Measurements from ENCODE around the gene GNAS.
A peak's percentile ranks its signal among the peaks of the same experiment; 100 is the strongest.

The GNAS gene

DNA sequence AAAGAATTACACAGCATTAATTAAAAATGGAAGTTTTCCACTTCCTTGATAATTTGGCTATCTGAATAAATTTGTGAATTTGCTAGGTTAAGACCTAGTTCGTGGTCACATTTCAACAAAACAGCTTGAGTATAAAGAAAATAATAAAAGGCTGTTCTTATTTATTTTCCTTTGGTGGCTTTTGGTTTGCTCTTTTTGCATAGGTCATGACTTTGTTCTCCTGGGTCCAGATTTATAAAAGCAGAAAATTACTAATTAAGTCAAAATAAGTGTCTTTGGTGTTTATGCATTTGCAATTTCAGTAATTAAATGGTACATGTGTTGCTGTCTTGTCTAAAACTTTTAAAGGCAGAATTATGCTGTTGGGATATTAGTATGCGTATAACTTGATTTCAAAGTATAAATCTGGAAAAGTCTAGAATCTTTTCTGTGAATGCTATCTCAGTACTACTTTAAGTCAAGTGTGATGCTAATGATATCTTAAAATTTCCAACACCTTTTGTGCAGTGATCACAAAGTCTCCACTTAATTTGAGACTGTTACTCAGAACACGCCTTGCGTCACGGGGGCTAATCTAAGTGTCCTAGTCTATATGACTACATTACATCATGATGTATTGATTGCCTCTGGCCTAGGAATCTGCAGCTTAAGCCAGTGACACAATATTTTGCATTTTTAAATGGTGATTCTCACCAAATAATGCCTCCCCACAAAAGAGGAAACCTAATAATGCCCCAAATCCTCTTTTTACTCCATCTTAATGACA lies 41.0 kb downstream of the GNAS start:
- peak overlapping the region; percentile 74 for H3K4me3 ChIP-seq (ENCODE audit: control insufficient read depth, low read depth, low read length)
- DNase-seq (ENCODE audit: low read depth) = peak; percentile 48
- TF ChIP-seq CTCF (conservative IDR thresholded peaks at IDR 0.05; ENCODE audit: control insufficient read depth, insufficient read depth, low read depth, low read length) = no peak

GRCh38 chr20:58894652-58895447 lies 42.3 kb downstream of the GNAS start:
- no peak overlapping the region for H3K4me3 ChIP-seq (ENCODE audit: control insufficient read depth, low read depth, low read length)
- DNase-seq (ENCODE audit: low read depth) = no peak

GRCh38 chr20:58895448-58896180 lies 43.1 kb downstream of the GNAS start:
- TF ChIP-seq CTCF (conservative IDR thresholded peaks at IDR 0.05; ENCODE audit: control insufficient read depth, insufficient read depth, low read depth, low read length) = no peak
- no peak for DNase-seq (ENCODE audit: low read depth)
- H3K4me3 ChIP-seq (ENCODE audit: control insufficient read depth, low read depth, low read length) = no peak overlapping the region

More at GRCh38 chr20:58894652-58895447, 42.3 kb downstream of the GNAS start:
- no peak for TF ChIP-seq CTCF (conservative IDR thresholded peaks at IDR 0.05; ENCODE audit: control insufficient read depth, insufficient read depth, low read depth, low read length)

DNA sequence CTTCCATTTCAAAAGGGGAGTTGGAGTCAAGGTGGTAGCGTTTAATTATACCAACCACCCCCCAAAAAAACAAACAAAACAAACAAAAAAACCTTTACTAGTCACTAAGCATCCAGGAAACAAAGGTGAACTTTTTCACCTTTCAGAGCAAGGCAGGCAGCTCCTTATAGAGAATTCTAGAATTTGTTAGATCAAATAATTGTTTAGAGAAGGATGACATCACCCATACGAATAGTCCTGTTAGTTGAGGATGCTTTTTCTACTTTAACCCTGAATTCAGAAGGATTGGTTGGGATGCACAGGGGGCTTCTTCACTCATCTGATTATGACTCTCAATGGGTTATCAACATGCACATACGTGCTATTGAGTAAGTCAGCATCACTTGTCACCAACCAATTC lies 44.3 kb downstream of the GNAS start:
- no peak for TF ChIP-seq CTCF (conservative IDR thresholded peaks at IDR 0.05; ENCODE audit: control insufficient read depth, insufficient read depth, low read depth, low read length)
- DNase-seq (ENCODE audit: low read depth) = no peak
- H3K4me3 ChIP-seq (ENCODE audit: control insufficient read depth, low read depth, low read length) = no peak overlapping the region

DNA sequence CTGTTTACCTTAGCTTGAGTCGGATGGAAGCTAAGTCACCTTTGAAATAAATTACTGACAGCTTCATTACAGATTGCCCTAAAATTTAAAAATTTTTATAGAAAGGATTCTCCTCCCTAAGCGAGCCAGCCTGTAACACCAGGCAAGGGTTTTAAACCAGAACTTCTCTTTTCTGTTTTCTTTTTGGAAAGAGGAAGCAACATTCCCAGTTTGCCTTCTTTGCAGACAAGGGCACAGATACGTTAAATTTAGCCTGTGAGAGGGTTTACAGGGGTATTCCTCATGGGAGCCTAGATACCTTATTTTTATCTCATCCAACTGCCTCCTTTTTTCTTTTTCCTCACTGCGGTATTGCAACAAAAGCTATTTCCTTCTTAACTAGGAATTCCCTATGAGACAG lies 45.0 kb downstream of the GNAS start:
- TF ChIP-seq CTCF (conservative IDR thresholded peaks at IDR 0.05; ENCODE audit: control insufficient read depth, insufficient read depth, low read depth, low read length) = no peak
- H3K4me3 ChIP-seq (ENCODE audit: control insufficient read depth, low read depth, low read length) = no peak overlapping the region
- DNase-seq (ENCODE audit: low read depth) = no peak

DNA sequence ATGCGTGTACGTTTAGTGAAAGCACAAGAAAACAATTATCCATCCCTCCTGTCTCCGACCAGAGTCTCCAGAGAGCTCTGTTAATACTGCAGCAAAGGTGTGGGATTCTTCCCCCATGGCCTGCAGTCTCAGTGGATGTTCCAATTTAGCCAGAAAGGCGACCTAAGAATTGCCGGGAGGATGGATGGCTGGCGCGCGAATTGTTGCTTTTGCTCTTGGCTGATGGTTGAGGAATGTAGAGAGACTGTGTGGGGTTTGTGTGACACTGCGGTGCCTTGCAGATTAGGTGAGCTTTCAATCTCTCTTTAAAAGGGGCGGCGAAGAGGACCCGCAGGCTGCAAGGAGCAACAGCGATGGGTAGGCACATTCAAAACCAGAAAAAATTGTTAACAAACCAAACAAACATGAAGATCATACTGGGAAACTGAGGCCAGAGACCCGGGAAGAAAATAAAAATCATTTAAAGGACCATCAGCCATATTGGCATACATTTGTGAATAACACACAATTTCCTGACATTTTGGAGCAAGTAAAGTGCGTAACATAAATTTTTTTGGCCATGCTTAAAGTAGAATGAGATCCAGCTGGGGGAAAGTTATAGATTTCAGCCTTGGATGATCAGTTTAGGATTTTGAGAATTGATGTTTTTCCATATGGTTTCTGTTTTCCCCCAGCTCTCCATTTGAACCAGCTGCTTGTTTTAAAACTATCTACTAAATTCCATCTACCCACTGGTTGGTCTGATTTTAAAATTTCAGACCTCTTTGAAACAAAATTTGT lies 46.3 kb downstream of the GNAS start:
- no peak overlapping the region for H3K4me3 ChIP-seq (ENCODE audit: control insufficient read depth, low read depth, low read length)
- no peak for TF ChIP-seq CTCF (conservative IDR thresholded peaks at IDR 0.05; ENCODE audit: control insufficient read depth, insufficient read depth, low read depth, low read length)
- DNase-seq (ENCODE audit: low read depth) = no peak
